ENCODE measurements around the gene SLC25A13.

SLC25A13 gene

DNA sequence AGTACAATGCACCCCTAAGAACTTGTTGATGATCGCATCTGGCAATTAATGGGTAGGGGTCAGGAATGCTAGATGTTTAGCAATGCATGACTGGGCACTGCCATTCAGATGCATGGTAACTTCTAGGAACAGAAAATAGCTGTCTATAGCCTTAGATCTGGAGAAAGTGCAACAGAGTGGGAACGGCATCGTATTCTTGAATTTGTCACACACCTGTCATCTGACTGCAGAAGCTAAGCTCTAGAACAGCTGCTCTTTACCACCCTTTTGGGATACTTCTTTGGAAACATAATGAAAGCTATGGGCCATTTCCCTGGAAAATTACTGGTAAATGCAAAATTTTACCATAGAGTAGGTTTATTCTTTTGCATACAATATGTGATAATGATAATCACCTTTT lies 118.1 kb downstream of the SLC25A13 start:
- DNase-seq (ENCODE audit: low read depth, low spot score), result no peak

- DNase-seq (ENCODE audit: low read depth, low spot score), result no peak
These were observed 119.8 kb downstream of the SLC25A13 start for GRCh38 chr7:96202102-96202501.

- DNase-seq (ENCODE audit: low read depth, low spot score), result no peak
These were observed 121.2 kb downstream of the SLC25A13 start for GRCh38 chr7:96200740-96201139.

- DNase-seq (ENCODE audit: low read depth, low spot score), result no peak
These were observed 122.5 kb downstream of the SLC25A13 start for GRCh38 chr7:96199421-96199820.

GRCh38 chr7:96198047-96198636 lies 123.8 kb downstream of the SLC25A13 start:
- no peak for DNase-seq (ENCODE audit: low read depth, low spot score)

DNA sequence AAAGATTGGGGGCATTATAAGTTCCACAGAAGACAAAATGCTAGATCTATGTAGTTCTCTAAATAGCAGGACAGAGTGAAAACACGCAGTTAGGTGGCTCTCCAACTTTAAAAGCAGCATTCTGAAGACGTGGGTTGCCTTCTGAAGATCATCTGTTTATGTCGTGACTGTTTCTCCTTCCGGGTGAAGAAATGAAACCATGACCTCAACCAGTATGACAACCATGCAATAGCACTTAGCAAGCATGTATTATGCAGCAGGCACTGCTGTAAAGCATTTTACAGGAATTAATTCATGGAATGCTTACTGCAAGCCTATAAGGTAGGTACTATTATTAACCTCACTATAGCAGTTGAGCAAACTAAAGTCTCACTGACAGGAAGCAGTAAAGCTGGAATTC lies 125.2 kb downstream of the SLC25A13 start:
- no peak for DNase-seq (ENCODE audit: low read depth, low spot score)

- DNase-seq (ENCODE audit: low read depth, low spot score), result no peak
These were observed 132.6 kb downstream of the SLC25A13 start for GRCh38 chr7:96189129-96189820.

GRCh38 chr7:96188591-96188991 lies 133.3 kb downstream of the SLC25A13 start:
- no peak for DNase-seq (ENCODE audit: low read depth, low spot score)

- DNase-seq (ENCODE audit: low read depth, low spot score), result no peak
These were observed 133.7 kb downstream of the SLC25A13 start for GRCh38 chr7:96188174-96188581.

DNA sequence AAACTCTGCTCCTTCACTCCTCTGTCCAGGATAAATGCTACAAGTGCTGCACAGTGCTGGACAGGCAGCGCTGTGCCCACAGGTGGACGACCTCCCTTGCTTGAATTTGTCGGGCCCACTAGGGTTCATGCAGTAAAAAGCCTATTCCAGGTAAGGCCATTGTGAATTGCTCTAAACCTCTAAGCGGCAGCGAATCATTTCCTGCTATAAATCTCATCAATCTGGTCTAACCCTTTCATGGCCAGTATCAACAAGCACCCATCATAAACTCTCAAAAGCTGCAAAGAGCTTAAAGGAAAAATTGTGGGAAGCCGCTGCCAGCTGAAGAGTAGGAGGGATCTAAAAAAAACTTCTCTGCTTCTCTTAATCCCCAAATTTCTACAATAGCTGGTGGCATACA lies 134.2 kb downstream of the SLC25A13 start:
- no peak for DNase-seq (ENCODE audit: low read depth, low spot score)

DNA sequence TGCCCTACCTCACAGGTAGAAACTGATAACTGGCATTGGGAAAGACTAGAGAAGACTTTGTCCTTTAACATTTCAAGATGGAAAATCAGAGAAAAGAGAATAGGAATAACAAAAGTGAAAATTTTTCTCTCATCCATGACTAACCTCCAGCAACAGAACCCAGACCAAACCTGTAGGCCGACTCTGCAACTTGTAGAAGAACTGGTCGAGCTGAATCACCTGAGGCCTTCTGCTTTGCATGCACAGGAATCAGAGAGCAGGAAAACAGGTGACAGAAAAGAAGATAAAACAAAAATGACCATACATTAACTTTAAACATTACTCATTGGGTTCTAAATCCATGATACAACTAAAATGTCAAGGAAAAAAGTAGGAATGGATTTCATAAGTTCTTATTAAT lies 137.1 kb downstream of the SLC25A13 start:
- no peak for DNase-seq (ENCODE audit: low read depth, low spot score)

DNA sequence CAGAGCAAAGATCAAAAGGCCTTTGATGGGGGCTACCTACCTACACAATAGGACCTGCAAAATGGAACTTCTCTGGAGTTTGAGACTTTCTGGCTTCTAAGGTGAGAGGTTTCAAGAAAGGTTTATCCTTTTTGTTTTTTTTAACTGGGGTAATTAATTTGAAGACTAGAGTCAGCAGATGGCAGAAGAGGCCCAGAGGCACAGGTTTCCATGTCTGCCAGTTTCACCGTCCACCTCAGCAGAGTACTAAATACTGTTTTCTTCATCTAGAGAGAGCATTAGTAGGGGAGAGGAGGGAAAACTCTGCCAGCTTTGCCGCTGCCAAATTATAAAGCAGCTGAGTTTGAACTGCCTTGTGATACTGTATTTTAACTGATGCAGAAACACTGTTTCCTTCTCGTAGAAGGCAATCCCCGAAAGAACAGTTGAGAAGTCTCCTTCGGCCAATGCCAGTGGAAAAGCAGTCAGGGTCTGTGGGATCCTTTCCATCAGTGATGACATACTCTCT lies 138.7 kb downstream of the SLC25A13 start:
- no peak for DNase-seq (ENCODE audit: low read depth, low spot score)

- DNase-seq (ENCODE audit: low read depth, low spot score), result no peak
These were observed 139.3 kb downstream of the SLC25A13 start for GRCh38 chr7:96182424-96183158.

DNA sequence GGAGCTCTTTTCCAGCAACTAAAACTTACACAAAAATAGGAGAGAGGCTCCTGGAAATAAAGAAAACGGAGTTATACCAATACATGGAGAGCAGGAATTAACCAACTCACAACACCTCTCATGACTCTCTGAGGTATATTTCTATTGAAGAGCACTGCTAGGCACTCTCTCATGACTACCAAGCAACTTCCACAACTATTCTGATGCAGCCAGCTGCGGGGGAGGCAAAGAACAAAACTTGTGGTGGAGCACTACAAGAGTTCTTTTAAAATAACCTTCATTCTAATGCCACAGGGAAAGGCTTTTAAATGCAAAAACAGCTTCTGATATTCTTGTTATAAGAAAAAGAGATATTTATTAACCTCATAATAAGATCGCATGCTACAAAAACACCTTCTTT lies 140.7 kb downstream of the SLC25A13 start:
- DNase-seq (ENCODE audit: low read depth, low spot score), result no peak

GRCh38 chr7:96179837-96180236 lies 142.1 kb downstream of the SLC25A13 start:
- no peak for DNase-seq (ENCODE audit: low read depth, low spot score)

- no peak for DNase-seq (ENCODE audit: low read depth, low spot score)
These were observed 142.6 kb downstream of the SLC25A13 start for GRCh38 chr7:96179341-96179740.

DNA sequence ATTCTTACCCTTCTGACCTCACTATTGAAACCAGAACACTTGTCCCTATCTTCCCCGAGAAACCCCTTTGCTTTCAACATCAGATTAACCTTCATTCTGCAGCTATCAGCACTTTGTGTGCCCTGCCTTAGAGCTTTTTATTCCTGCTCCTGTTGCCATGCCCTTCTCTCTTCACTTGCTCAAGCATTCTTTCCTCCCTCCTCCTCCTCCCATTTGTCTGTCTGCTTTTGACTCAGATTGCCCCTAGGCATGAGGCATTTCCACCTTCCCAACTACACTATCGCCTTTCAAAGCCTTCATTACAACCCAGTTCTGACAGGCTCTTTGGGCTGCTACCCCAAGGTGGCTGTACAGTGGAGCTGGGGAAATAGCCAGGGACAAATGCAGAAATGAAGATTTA lies 143.3 kb downstream of the SLC25A13 start:
- DNase-seq (ENCODE audit: low read depth, low spot score), result no peak

GRCh38 chr7:96177353-96177752 lies 144.5 kb downstream of the SLC25A13 start:
- DNase-seq (ENCODE audit: low read depth, low spot score), result no peak

GRCh38 chr7:96174812-96175211 lies 147.1 kb downstream of the SLC25A13 start:
- no peak for DNase-seq (ENCODE audit: low read depth, low spot score)

DNA sequence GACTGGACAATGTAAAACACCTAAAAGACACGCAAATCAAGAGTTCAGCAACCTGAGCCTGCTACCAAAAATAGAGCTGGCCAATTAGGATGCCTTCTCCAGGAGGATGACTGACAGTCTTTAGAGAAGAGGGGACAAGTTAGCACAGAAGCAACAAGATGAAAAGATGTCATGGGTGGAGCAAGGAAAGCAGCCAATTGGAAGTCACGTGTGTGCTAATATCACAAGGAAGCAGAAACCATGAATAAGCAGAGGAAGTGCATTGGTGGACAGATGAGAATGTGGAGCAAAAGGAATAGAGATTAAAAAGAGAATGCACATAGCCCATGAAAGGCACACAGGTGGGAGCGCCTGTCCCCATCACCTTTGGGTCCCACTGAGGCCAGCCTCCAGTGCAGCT lies 148.1 kb downstream of the SLC25A13 start:
- no peak for DNase-seq (ENCODE audit: low read depth, low spot score)

GRCh38 chr7:96169439-96169838 lies 152.5 kb downstream of the SLC25A13 start:
- no peak for DNase-seq (ENCODE audit: low read depth, low spot score)

DNA sequence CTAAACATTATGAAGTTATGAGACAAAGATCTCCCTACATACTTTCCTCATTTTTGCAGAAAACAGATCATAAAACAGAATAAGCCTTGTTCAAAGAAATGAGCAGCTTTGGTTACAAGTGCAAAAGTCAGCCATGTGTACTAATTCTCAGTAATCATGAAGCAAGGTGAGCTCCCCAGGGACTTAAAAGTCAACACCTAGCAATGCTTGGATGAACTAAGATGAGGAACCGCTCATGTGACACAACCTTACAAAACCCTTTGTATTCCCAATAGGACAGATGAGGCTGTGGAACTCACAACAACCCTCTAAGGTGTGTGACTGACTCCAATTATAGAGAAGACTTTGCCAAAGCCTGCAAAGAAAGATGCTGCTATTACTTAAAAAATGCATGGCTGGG lies 154.5 kb downstream of the SLC25A13 start:
- DNase-seq (ENCODE audit: low read depth, low spot score), result no peak

DNA sequence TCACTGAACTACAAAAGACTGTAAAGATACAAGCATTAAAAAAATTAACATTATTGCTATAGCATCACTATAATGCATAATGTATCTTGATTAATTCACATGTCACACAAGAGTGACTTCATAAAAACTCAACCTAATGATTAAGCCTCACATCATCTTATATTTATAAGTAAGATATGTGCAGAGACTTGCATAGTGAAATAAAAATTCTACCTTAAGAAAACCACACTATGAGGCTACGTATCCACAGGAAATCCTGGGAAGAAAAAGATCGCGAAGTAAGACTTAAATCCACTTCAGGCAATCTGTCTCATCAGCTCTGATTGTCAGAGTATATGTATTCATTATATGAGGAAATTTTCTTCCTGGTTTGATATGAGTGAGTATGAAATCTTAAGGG lies 160.0 kb downstream of the SLC25A13 start:
- no peak for DNase-seq (ENCODE audit: low read depth, low spot score)

All from activated naive CD8-positive, alpha-beta T cell treated with anti-CD3 and anti-CD28 coated beads, Interleukin-2, amount 50 U/mL, for 16 hours (primary cell).